Measurements from ENCODE around the gene WDR33. TPM values are rescaled to one million over a fixed set of nuclear protein-coding genes. Genes with fewer than 3 reads are reported as not detected.

Gene WDR33
- total and polyA plus RNA-seq, 10 of the 15 experiments (the other 5 are each of a cell fraction or from before 2014, with no cell fraction given) = 29.2 to 73.8 (median 45.6) TPM

- Histone ChIP-seq H3K4me2 (ENCODE audit: control insufficient read depth, insufficient read depth) (no peak overlapping the region), H3K79me2 (ENCODE audit: control insufficient read depth, insufficient read depth, low read length) (no peaks in the 10 kb centered on the region), H3K36me3 (ENCODE audit: control insufficient read depth in 2 of 2, insufficient read depth in 2 of 2, low read length in 1 of 2) (no peaks in the 10 kb centered on the region), H3K4me1 (ENCODE audit: control insufficient read depth, insufficient read depth, low read length) (no peaks in the 10 kb centered on the region), H3K9ac (ENCODE audit: control insufficient read depth, insufficient read depth, low read length) (no peak overlapping the region), H3K27me3 (replicated peaks in 1 of 2; ENCODE audit: control insufficient read depth in 2 of 2, insufficient read depth in 2 of 2, low read length in 1 of 2) (no peaks in the 10 kb centered on the region), H3K9me3 (replicated peaks; ENCODE audit: control insufficient read depth, insufficient read depth, low read length) (no peaks in the 10 kb centered on the region), H2AFZ (ENCODE audit: control insufficient read depth, low read depth, low read length) (no peak overlapping the region), H4K20me1 (ENCODE audit: control insufficient read depth, insufficient read depth) (no peaks in the 10 kb centered on the region), H3K4me3 (no peak overlapping the region), H3K27ac (ENCODE audit: control insufficient read depth, insufficient read depth) (no peak overlapping the region)
- CTCF ChIA-PET = interaction anchor here (1.6 to 8.3 kb wide), 2 partner anchors 9 to 62 kb away, joined by 3 to 90 read pairs; no protein-coding TSS in a partner anchor
- BruUV-seq (replicated peaks) = no TSS peak
- SMC1A ChIA-PET (ENCODE audit: uncharacterized antibody, unreplicated experiment) = interaction anchor here (4.6 kb wide), 1 partner anchor 62 kb away, joined by 26 read pairs; no protein-coding TSS in a partner anchor
- DNase-seq (ENCODE audit: low read depth, low spot score) (no peak), ATAC-seq (no peak), FAIRE-seq (no peak)
- 20% methylated on average over 16 of the region's 16 CpGs for WGBS (ENCODE audit: insufficient coverage, insufficient replicate concordance, low lambda C conversion rate, missing lambda C conversion rate)
- intact Hi-C loops (cut with micrococcal nuclease; ENCODE audit: unreplicated experiment) = no loop called here
- TF ChIP-seq SRF (IDR thresholded peaks at IDR 0.05; ENCODE audit: low read depth in 2 of 2, low read length in 2 of 2) = no peak
- TF ChIP-seq ESRRA (IDR thresholded peaks at IDR 0.05; ENCODE audit: low read length) = no peak
- TF ChIP-seq ZNF622 (IDR thresholded peaks at IDR 0.05) = no peak
- no peak for TF ChIP-seq SREBF1 (IDR thresholded peaks at IDR 0.05; ENCODE audit: low read length)
- no peak for TF ChIP-seq CHD2 (IDR thresholded peaks at IDR 0.05; ENCODE audit: borderline replicate concordance, low read depth, low read length)
- no peak for TF ChIP-seq RUNX3 (IDR thresholded peaks at IDR 0.05; ENCODE audit: low read length)
- TF ChIP-seq NBN (IDR thresholded peaks at IDR 0.05) = no peak
- TF ChIP-seq, protein P1, sequence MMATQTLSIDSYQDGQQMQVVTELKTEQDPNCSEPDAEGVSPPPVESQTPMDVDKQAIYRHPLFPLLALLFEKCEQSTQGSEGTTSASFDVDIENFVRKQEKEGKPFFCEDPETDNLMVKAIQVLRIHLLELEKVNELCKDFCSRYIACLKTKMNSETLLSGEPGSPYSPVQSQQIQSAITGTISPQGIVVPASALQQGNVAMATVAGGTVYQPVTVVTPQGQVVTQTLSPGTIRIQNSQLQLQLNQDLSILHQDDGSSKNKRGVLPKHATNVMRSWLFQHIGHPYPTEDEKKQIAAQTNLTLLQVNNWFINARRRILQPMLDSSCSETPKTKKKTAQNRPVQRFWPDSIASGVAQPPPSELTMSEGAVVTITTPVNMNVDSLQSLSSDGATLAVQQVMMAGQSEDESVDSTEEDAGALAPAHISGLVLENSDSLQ (IDR thresholded peaks at IDR 0.05) = no peak
- no peak for TF ChIP-seq MAX (IDR thresholded peaks at IDR 0.05; ENCODE audit: low read depth, low read length)
- no peak for TF ChIP-seq WRNIP1 (IDR thresholded peaks at IDR 0.05; ENCODE audit: borderline replicate concordance, low read depth, low read length)
- no peak for TF ChIP-seq POLR2A (IDR thresholded peaks at IDR 0.05; ENCODE audit: low read depth, low read length)
- TF ChIP-seq HCFC1 (IDR thresholded peaks at IDR 0.05; ENCODE audit: low read length) = no peak
- TF ChIP-seq NFYA (IDR thresholded peaks at IDR 0.05; ENCODE audit: borderline replicate concordance, low read depth, low read length) = no peak
- TF ChIP-seq PAX8 (IDR thresholded peaks at IDR 0.05) = no peak
- TF ChIP-seq NRF1 (conservative IDR thresholded peaks at IDR 0.05; ENCODE audit: low read depth, low read length) = no peak
- no peak for TF ChIP-seq IRF4 (IDR thresholded peaks at IDR 0.05; ENCODE audit: low read depth, low read length)
- TF ChIP-seq BCL11A (IDR thresholded peaks at IDR 0.05; ENCODE audit: low read depth, low read length) = no peak
- no peak for TF ChIP-seq CBX5 (IDR thresholded peaks at IDR 0.05; ENCODE audit: low read depth)
- POLR2A ChIA-PET = no interaction called here
- in situ Hi-C loops (cut with MboI) = no loop called here
- RAD21 ChIA-PET (ENCODE audit: unreplicated experiment) = interaction anchor here (1.0 to 3.1 kb wide), 2 partner anchors 54 to 62 kb away, joined by 5 to 12 read pairs; no protein-coding TSS in a partner anchor
Measured at GRCh38 chr2:127653421-127654083, 157.4 kb downstream of the WDR33 start.
